ENCODE measurements around the gene ITIH4. TPM values are rescaled to one million over a fixed set of nuclear protein-coding genes. Genes with fewer than 3 reads are reported as not detected.

Gene ITIH4
- total RNA-seq, 1 experiment from 2014 or later = 2.4 TPM

- TF ChIP-seq SMAD3 (CRISPR knock-in tag; IDR thresholded peaks at IDR 0.05; ENCODE audit: borderline replicate concordance) (no peak), TP53 (CRISPR knock-in tag; IDR thresholded peaks at IDR 0.05) (no peak), JAZF1 (CRISPR knock-in tag; IDR thresholded peaks at IDR 0.05) (no peak), CBFB (CRISPR knock-in tag; IDR thresholded peaks at IDR 0.05; ENCODE audit: low read depth) (no peak)
These were observed 990 bp downstream of the ITIH4 start (continued) for GRCh38 chr3:52829482-52829881.

GRCh38 chr3:52827866-52828376, 2.6 kb downstream of the ITIH4 start:
- H3K4me1 Mint-ChIP-seq = no peaks in the 10 kb centered on the region
- CTCF ChIA-PET = no interaction called here
- DNase-seq (ENCODE audit: low spot score) (no peak), ATAC-seq (peak; percentile 71)
- TF ChIP-seq ZNF232 (CRISPR knock-in tag; IDR thresholded peaks at IDR 0.05) (no peak), PRRX2 (CRISPR knock-in tag; IDR thresholded peaks at IDR 0.05) (no peak), PRDM15 (CRISPR knock-in tag; IDR thresholded peaks at IDR 0.05) (no peak)
- TF ChIP-seq, protein P1, sequence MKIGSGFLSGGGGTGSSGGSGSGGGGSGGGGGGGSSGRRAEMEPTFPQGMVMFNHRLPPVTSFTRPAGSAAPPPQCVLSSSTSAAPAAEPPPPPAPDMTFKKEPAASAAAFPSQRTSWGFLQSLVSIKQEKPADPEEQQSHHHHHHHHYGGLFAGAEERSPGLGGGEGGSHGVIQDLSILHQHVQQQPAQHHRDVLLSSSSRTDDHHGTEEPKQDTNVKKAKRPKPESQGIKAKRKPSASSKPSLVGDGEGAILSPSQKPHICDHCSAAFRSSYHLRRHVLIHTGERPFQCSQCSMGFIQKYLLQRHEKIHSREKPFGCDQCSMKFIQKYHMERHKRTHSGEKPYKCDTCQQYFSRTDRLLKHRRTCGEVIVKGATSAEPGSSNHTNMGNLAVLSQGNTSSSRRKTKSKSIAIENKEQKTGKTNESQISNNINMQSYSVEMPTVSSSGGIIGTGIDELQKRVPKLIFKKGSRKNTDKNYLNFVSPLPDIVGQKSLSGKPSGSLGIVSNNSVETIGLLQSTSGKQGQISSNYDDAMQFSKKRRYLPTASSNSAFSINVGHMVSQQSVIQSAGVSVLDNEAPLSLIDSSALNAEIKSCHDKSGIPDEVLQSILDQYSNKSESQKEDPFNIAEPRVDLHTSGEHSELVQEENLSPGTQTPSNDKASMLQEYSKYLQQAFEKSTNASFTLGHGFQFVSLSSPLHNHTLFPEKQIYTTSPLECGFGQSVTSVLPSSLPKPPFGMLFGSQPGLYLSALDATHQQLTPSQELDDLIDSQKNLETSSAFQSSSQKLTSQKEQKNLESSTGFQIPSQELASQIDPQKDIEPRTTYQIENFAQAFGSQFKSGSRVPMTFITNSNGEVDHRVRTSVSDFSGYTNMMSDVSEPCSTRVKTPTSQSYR (CRISPR knock-in tag; IDR thresholded peaks at IDR 0.05) = no peak
- no peak overlapping the region for H3K4me3 Mint-ChIP-seq
- H3K27me3 Mint-ChIP-seq (ENCODE audit: low read depth) = no peaks in the 10 kb centered on the region
- H3K36me3 Mint-ChIP-seq = no peaks in the 10 kb centered on the region
- no peaks in the 10 kb centered on the region for H3K9me3 Mint-ChIP-seq
- no peak overlapping the region for H3K27ac Mint-ChIP-seq
- POLR2A ChIA-PET = no interaction called here

GRCh38 chr3:52827441-52827840, 3.0 kb downstream of the ITIH4 start:
- ATAC-seq (no peak), DNase-seq (ENCODE audit: low spot score) (no peak)
- H3K9me3 Mint-ChIP-seq = no peaks in the 10 kb centered on the region
- H3K4me1 Mint-ChIP-seq = no peaks in the 10 kb centered on the region
- ChIA-PET POLR2A (no interaction called here), CTCF (interaction anchor here (1.4 kb wide), 1 partner anchor 11 kb away, joined by 5 read pairs; no protein-coding TSS in a partner anchor)
- no peaks in the 10 kb centered on the region for H3K36me3 Mint-ChIP-seq
- TF ChIP-seq, protein P1 (CRISPR knock-in tag; IDR thresholded peaks at IDR 0.05) = no peak
- TF ChIP-seq MAX (CRISPR knock-in tag; IDR thresholded peaks at IDR 0.05) (no peak), CDX4 (CRISPR knock-in tag; IDR thresholded peaks at IDR 0.05; ENCODE audit: borderline replicate concordance) (no peak), RORB (CRISPR knock-in tag; IDR thresholded peaks at IDR 0.05) (no peak)
- TF ChIP-seq, protein P2, sequence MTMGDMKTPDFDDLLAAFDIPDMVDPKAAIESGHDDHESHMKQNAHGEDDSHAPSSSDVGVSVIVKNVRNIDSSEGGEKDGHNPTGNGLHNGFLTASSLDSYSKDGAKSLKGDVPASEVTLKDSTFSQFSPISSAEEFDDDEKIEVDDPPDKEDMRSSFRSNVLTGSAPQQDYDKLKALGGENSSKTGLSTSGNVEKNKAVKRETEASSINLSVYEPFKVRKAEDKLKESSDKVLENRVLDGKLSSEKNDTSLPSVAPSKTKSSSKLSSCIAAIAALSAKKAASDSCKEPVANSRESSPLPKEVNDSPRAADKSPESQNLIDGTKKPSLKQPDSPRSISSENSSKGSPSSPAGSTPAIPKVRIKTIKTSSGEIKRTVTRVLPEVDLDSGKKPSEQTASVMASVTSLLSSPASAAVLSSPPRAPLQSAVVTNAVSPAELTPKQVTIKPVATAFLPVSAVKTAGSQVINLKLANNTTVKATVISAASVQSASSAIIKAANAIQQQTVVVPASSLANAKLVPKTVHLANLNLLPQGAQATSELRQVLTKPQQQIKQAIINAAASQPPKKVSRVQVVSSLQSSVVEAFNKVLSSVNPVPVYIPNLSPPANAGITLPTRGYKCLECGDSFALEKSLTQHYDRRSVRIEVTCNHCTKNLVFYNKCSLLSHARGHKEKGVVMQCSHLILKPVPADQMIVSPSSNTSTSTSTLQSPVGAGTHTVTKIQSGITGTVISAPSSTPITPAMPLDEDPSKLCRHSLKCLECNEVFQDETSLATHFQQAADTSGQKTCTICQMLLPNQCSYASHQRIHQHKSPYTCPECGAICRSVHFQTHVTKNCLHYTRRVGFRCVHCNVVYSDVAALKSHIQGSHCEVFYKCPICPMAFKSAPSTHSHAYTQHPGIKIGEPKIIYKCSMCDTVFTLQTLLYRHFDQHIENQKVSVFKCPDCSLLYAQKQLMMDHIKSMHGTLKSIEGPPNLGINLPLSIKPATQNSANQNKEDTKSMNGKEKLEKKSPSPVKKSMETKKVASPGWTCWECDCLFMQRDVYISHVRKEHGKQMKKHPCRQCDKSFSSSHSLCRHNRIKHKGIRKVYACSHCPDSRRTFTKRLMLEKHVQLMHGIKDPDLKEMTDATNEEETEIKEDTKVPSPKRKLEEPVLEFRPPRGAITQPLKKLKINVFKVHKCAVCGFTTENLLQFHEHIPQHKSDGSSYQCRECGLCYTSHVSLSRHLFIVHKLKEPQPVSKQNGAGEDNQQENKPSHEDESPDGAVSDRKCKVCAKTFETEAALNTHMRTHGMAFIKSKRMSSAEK (CRISPR knock-in tag; IDR thresholded peaks at IDR 0.05; ENCODE audit: borderline replicate concordance) = no peak
- H3K27me3 Mint-ChIP-seq (ENCODE audit: low read depth) = no peaks in the 10 kb centered on the region
- H3K27ac Mint-ChIP-seq = no peak overlapping the region
- no peak overlapping the region for H3K4me3 Mint-ChIP-seq
